Lower leg skin (tissue), 3 donors: ENCODE data around the gene CEMIP2.

Experiments
- POLR2A ChIP-seq, 2 donors: fragments of 450-650 bp; IDR thresholded peaks; one replicate each; pipeline ENCODE4 v1.6.1; 2016 to 2017; ENCODE audit warnings: antibody characterized with exemption in 2 of 2, mild to moderate bottlenecking in 1 of 2, moderate library complexity in 1 of 2
- TF ChIP-seq, protein P1 (sequence below), 3 donors: fragments of 450-650 bp; IDR thresholded peaks; one replicate each; pipeline ENCODE4 v1.5.1; 2016; ENCODE audit warnings: antibody characterized with exemption in 3 of 3, mild to moderate bottlenecking in 3 of 3, moderate library complexity in 2 of 3

DNA sequence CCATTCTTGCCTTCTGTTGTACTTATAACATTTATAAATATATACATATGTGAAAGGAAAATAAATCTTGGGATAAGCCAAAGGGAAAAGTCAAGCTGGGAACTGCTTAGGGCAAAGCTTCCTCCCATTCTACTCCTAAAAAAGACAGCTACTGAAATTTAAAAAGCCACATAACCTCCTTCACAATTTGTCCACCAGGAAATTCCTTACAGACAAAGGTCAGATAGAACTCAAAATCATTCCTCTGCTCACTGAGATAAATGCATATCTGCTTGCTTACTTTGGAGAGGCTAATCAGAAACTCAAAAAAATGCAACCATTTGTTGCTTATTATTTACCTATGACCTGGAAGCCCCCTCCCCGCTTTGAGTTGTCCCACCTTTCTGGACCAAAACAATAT lies 112.5 kb downstream of the CEMIP2 start:
- TF ChIP-seq POLR2A (IDR thresholded peaks at IDR 0.05), result no peak
- TF ChIP-seq, protein P1, sequence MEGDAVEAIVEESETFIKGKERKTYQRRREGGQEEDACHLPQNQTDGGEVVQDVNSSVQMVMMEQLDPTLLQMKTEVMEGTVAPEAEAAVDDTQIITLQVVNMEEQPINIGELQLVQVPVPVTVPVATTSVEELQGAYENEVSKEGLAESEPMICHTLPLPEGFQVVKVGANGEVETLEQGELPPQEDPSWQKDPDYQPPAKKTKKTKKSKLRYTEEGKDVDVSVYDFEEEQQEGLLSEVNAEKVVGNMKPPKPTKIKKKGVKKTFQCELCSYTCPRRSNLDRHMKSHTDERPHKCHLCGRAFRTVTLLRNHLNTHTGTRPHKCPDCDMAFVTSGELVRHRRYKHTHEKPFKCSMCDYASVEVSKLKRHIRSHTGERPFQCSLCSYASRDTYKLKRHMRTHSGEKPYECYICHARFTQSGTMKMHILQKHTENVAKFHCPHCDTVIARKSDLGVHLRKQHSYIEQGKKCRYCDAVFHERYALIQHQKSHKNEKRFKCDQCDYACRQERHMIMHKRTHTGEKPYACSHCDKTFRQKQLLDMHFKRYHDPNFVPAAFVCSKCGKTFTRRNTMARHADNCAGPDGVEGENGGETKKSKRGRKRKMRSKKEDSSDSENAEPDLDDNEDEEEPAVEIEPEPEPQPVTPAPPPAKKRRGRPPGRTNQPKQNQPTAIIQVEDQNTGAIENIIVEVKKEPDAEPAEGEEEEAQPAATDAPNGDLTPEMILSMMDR (IDR thresholded peaks at IDR 0.05), result no peak
